Glutamatergic neuron (in vitro differentiated cells): ENCODE measurements around the gene CMTM2. TPM values are rescaled to one million over a fixed set of nuclear protein-coding genes. Genes with fewer than 3 reads are reported as not detected.
"Not testable (repeated sequence)": the region's sequence is repeated elsewhere in the genome, so short reads cannot be mapped to it uniquely, and the experiment has no call there.

Experiments used
- DNase-seq: peaks from one replicate; pipeline ENCODE4 v3.0.0; 2022
- H3K27ac Mint-ChIP-seq: one replicate; pipeline ENCODE4 v1.8.0; 2020; ENCODE audit warnings: mild to moderate bottlenecking, mixed read lengths, inconsistent platforms; ENCODE audit not compliant: unreplicated experiment
- H3K27me3 Mint-ChIP-seq: one replicate; pipeline ENCODE4 v1.8.0; 2020; ENCODE audit warnings: mild to moderate bottlenecking, moderate library complexity, mixed read lengths, inconsistent platforms; ENCODE audit not compliant: unreplicated experiment
- H3K36me3 Mint-ChIP-seq: one replicate; pipeline ENCODE4 v1.8.0; 2020; ENCODE audit warnings: mild to moderate bottlenecking, mixed read lengths, inconsistent platforms; ENCODE audit not compliant: unreplicated experiment
- H3K4me1 Mint-ChIP-seq: one replicate; pipeline ENCODE4 v1.8.0; 2020; ENCODE audit warnings: mild to moderate bottlenecking, low read depth, mixed read lengths, inconsistent platforms; ENCODE audit not compliant: unreplicated experiment
- H3K4me3 Mint-ChIP-seq: one replicate; pipeline ENCODE4 v1.8.0; 2020; ENCODE audit warnings: mild to moderate bottlenecking, mixed read lengths, inconsistent platforms; ENCODE audit not compliant: unreplicated experiment
- H3K9me3 Mint-ChIP-seq: one replicate; pipeline ENCODE4 v1.8.0; 2020; ENCODE audit warnings: mild to moderate bottlenecking, moderate library complexity, mixed read lengths, inconsistent platforms; ENCODE audit not compliant: unreplicated experiment
- CTCF ChIP-seq: fragments of 200-600 bp; sonication (generic); IDR thresholded peaks from one replicate; pipeline ENCODE4 v1.5.0; 2021; ENCODE audit not compliant: partially characterized antibody, unreplicated experiment
- total RNA-seq: library from RNA; stranded (reverse); fragmentation: NEBNext Ultra II Directional; extraction: Animal tissue kit (Norgen Biotek cat#: 25700); gene quantifications from one replicate; pipeline ENCODE4 v1.2.1, GENCODE V29; 2021; ENCODE audit not compliant: unreplicated experiment

Gene CMTM2
- total RNA-seq, 1 donor from 2014 or later: not detected

DNA sequence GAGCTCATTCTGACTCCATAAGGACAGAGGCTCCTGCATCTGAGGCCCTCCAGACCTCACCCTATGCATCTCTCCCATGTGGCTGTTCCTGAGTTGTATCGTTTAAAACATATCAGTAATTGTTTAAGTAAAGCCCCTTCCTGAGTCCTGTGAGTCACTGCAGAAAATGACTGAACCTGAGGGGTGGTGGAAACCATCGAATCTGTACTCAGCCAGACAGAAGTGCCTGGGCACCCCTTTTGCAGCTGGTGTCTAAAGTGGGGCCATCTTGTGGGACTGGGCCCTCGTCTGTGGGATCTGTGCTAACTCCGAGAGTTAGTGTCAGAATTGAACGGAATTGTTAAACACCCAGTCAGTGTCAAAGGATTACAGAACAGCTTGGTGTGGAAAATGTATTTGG lies 50.6 kb downstream of the CMTM2 start:
- no peaks in the 10 kb centered on the region for H3K9me3 Mint-ChIP-seq
- H3K36me3 Mint-ChIP-seq: no peaks in the 10 kb centered on the region
- no peak for DNase-seq
- peaks cover 1% of the 10 kb centered on the region for H3K27me3 Mint-ChIP-seq
- peaks cover 5% of the 10 kb centered on the region for H3K4me1 Mint-ChIP-seq
- TF ChIP-seq CTCF: no peak
- H3K4me3 Mint-ChIP-seq: no peak overlapping the region
- H3K27ac Mint-ChIP-seq: no peak overlapping the region

DNA sequence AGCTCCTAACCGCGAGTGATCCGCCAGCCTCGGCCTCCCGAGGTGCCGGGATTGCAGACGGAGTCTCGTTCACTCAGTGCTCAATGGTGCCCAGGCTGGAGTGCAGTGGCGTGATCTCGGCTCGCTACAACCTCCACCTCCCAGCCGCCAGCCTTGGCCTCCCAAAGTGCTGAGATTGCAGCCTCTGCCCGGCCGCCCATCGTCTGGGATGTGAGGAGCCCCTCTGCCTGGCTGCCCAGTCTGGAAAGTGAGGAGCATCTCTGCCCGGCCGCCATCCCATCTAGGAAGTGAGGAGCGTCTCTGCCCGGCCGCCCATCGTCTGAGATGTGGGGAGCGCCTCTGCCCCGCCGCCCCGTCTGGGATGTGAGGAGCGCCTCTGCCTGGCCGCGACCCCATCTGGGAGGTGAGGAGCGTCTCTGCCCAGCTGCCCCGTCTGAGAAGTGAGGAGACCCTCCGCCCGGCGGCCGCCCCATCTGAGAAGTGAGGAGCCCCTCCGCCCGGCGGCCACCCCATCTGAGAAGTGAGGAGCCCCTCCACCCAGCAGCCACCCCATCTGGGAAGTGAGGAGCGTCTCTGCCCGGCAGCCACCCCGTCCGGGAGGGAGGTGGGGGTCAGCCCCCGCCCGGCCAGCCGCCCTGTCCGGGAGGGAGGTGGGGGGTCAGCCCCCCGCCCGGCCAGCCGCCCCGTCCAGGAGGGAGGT lies 51.4 kb downstream of the CMTM2 start:
- not testable (repeated sequence) for H3K4me1 Mint-ChIP-seq, H3K27me3 Mint-ChIP-seq, H3K4me3 Mint-ChIP-seq, DNase-seq, H3K27ac Mint-ChIP-seq, H3K9me3 Mint-ChIP-seq, H3K36me3 Mint-ChIP-seq

GRCh38 chr16:66631558-66631957 lies 52.3 kb downstream of the CMTM2 start:
- not testable (repeated sequence) for H3K9me3 Mint-ChIP-seq, H3K36me3 Mint-ChIP-seq, H3K27ac Mint-ChIP-seq, H3K4me1 Mint-ChIP-seq, H3K4me3 Mint-ChIP-seq, H3K27me3 Mint-ChIP-seq, DNase-seq

- peaks cover 2% of the 10 kb centered on the region for H3K4me1 Mint-ChIP-seq
- H3K9me3 Mint-ChIP-seq: peaks cover 3% of the 10 kb centered on the region
- no peak for TF ChIP-seq CTCF
- H3K4me3 Mint-ChIP-seq: no peak overlapping the region
- H3K27me3 Mint-ChIP-seq: no peaks in the 10 kb centered on the region
- no peak overlapping the region for H3K27ac Mint-ChIP-seq
- H3K36me3 Mint-ChIP-seq: no peaks in the 10 kb centered on the region
- DNase-seq: no peak
Measured at GRCh38 chr16:66634527-66635196, 55.4 kb downstream of the CMTM2 start.

DNA sequence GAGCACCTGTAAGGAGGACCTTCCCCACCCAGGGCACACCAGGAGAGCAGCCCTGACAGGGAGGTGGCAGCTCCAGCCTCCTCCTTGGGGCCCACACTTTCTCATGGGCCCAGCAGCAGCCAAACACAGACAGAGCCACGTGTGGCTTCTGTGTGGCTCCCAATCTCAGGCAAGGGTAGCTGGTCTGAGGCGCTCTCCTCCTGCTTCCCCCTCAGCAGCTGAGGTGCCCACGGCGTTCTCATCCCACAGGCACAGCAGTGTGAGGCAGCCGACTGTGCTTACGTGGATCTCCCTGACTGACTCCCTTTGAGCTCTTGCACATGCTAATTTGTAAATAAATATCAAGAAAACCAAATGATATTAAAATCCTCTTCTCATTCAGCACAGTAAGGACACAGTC lies 56.1 kb downstream of the CMTM2 start:
- Mint-ChIP-seq H3K9me3 (peaks cover 3% of the 10 kb centered on the region), H3K27me3 (no peaks in the 10 kb centered on the region)

More for the DNA sequence above, 56.1 kb downstream of the CMTM2 start:
- Mint-ChIP-seq H3K27ac (no peak overlapping the region), H3K36me3 (no peaks in the 10 kb centered on the region), H3K4me1 (peaks cover 2% of the 10 kb centered on the region), H3K4me3 (no peak overlapping the region)
- TF ChIP-seq CTCF: no peak
- DNase-seq: no peak
